Activated CD4-positive, alpha-beta T cell treated with anti-CD3 and anti-CD28 coated beads, Interleukin-2, amount 50 U/mL, for 4 hours (primary cell): Measurements from ENCODE around the gene SLC25A3.
"Not testable (repeated sequence)": the region's sequence is repeated elsewhere in the genome, so short reads cannot be mapped to it uniquely, and the experiment has no call there.

ENCODE experiments used
- DNase-seq, 2 experiments: peaks; one replicate each; pipeline ENCODE4 v3.0.0-alpha.2; 2020

The SLC25A3 gene

GRCh38 chr12:98595243-98595988 lies 1.9 kb downstream of the SLC25A3 start:
- no peak for DNase-seq

- DNase-seq = not testable (repeated sequence)
Observed at GRCh38 chr12:98597313-98597712, 3.8 kb downstream of the SLC25A3 start.

GRCh38 chr12:98601924-98602323 lies 8.4 kb downstream of the SLC25A3 start:
- no peak for DNase-seq

GRCh38 chr12:98606359-98606988 lies 13.0 kb downstream of the SLC25A3 start:
- no peak for DNase-seq

GRCh38 chr12:98610596-98610995 lies 17.1 kb downstream of the SLC25A3 start:
- no peak for DNase-seq

- no peak for DNase-seq
Observed at GRCh38 chr12:98612696-98613334, 19.3 kb downstream of the SLC25A3 start.

GRCh38 chr12:98618952-98619351 lies 25.5 kb downstream of the SLC25A3 start:
- DNase-seq = no peak

- DNase-seq = no peak
Observed at GRCh38 chr12:98635657-98636323, 42.3 kb downstream of the SLC25A3 start.

GRCh38 chr12:98637068-98637467 lies 43.6 kb downstream of the SLC25A3 start:
- no peak for DNase-seq

- DNase-seq = no peak
Observed at GRCh38 chr12:98638009-98638408, 44.5 kb downstream of the SLC25A3 start.

GRCh38 chr12:98639491-98639890 lies 46.0 kb downstream of the SLC25A3 start:
- no peak for DNase-seq

- DNase-seq = not testable (repeated sequence)
Observed at GRCh38 chr12:98642801-98643200, 49.3 kb downstream of the SLC25A3 start.

- DNase-seq = no peak
Observed at GRCh38 chr12:98644433-98644711, 50.9 kb downstream of the SLC25A3 start.

- peak; percentile 93 to 95 for DNase-seq
Observed at GRCh38 chr12:98644712-98645571, 51.5 kb downstream of the SLC25A3 start, which contains the start of the genes APAF1 and IKBIP. Gene APAF1, plus strand, starts transcription at chr12:98645290. Its CDS starts 3,070 bp downstream, at chr12:98648360. Gene IKBIP, minus strand, starts transcription at chr12:98644788. Its CDS starts 87 bp downstream, at chr12:98644701.

- DNase-seq = no peak
Observed at GRCh38 chr12:98645572-98646067, 52.1 kb downstream of the SLC25A3 start.

- DNase-seq = no peak
Observed at GRCh38 chr12:98646294-98647090, 53.0 kb downstream of the SLC25A3 start.

- DNase-seq = no peak
Observed at GRCh38 chr12:98651328-98651727, 57.8 kb downstream of the SLC25A3 start.

GRCh38 chr12:98653866-98654493 lies 60.5 kb downstream of the SLC25A3 start:
- no peak for DNase-seq
